HepG2 (cell line): Measurements from ENCODE around the gene ATP1A2. TPM values are rescaled to one million over a fixed set of nuclear protein-coding genes. Genes with fewer than 3 reads are reported as not detected.

Source experiments
- ATAC-seq: fragments of 200-7000 bp; cut with Tn5 transposase; 3 replicates; pipeline ENCODE4 v1.9.1; 2020; ENCODE audit warnings: mild to moderate bottlenecking, moderate library complexity
- BruUV-seq: library from RNA; stranded (reverse); fragments of 400-500 nt; replicated peaks from 2 replicates; lab custom pipeline; 2021; lab: Mats Ljungman, UMichigan
- CTCF ChIA-PET: fragments of 300-600 bp; formaldehyde crosslinking; extraction: SDS; loops from one replicate; lab custom pipeline; 2021; ENCODE audit warnings: low total read pairs, inconsistent platforms, low intra/inter-chr PET ratio; lab: Yijun Ruan, JAX
- POLR2A ChIA-PET: fragments of 350-600 bp; sonication (Branson Sonifier 250); formaldehyde crosslinking; loops from one replicate; lab custom pipeline; 2020; ENCODE audit warnings: antibody characterized with exemption, inconsistent platforms; lab: Yijun Ruan, JAX
- DNase-seq: peaks from one replicate; pipeline ENCODE4 v3.0.0-alpha.2; 2015; ENCODE audit warnings: low spot score
- FAIRE-seq: peaks from 3 replicates; lab custom pipeline; 2011; peaks lifted over from hg19 to GRCh38; lab: Jason Lieb, UNC
- H2AFZ ChIP-seq: one replicate; pipeline ENCODE4 v1.6.1; 2011; ENCODE audit warnings: low read length, inconsistent platforms
- H3K27ac ChIP-seq: fragments of 300-600 bp; 3 replicates; pipeline ENCODE4 v1.8.0; 2011; ENCODE audit warnings: mixed run types, mild to moderate bottlenecking, mixed read lengths, low read length, inconsistent platforms; ENCODE audit not compliant: insufficient read depth; ENCODE audit errors: extremely low read length
- H3K27me3 ChIP-seq, 2 experiments: fragments of 200-600 bp in 1 of 2; 2 replicates in 1 of 2; 3 replicates in 1 of 2; pipeline versions ENCODE4 v1.6.0 to v1.8.0; 2011; ENCODE audit warnings: low read length in 2 of 2, mild to moderate bottlenecking in 2 of 2, moderate library complexity in 2 of 2, inconsistent platforms in 1 of 2; ENCODE audit not compliant: insufficient read depth in 2 of 2, control insufficient read depth in 1 of 2
- H3K36me3 ChIP-seq, 2 experiments: fragments of 200-600 bp in 1 of 2; replicated peaks in 1 of 2; 2 replicates in 1 of 2; 3 replicates in 1 of 2; pipeline versions ENCODE4 v1.5.1 to v1.8.0; 2011; ENCODE audit warnings: low read length in 2 of 2, inconsistent platforms in 1 of 2; ENCODE audit not compliant: insufficient read depth in 2 of 2, control insufficient read depth in 1 of 2
- H3K4me1 ChIP-seq: 2 replicates; pipeline ENCODE4 v1.5.1; 2012; ENCODE audit warnings: low read length, inconsistent platforms; ENCODE audit not compliant: insufficient read depth
- H3K4me2 ChIP-seq: 2 replicates; pipeline ENCODE4 v1.6.0; 2011; ENCODE audit warnings: low read depth, low read length, inconsistent platforms
- H3K4me3 ChIP-seq, 3 experiments: fragments of 200-600 bp in 1 of 3; sonication (generic), shearing (Covaris generic) in 1 of 3; replicated peaks in 1 of 3; 2 replicates each; pipeline ENCODE4 v1.5.1; 2011 to 2016; ENCODE audit warnings: low read length in 3 of 3, inconsistent platforms in 2 of 3, low read depth in 2 of 3, mild to moderate bottlenecking in 2 of 3, control low read depth in 1 of 3, mixed read lengths in 1 of 3; ENCODE audit not compliant: insufficient read depth in 1 of 3
- H3K79me2 ChIP-seq: one replicate; pipeline ENCODE4 v1.6.1; 2011; ENCODE audit warnings: low read length, inconsistent platforms; ENCODE audit not compliant: insufficient read depth
- H3K9ac ChIP-seq: 2 replicates; pipeline ENCODE4 v1.6.0; 2011; ENCODE audit warnings: mild to moderate bottlenecking, low read depth, low read length, inconsistent platforms; ENCODE audit not compliant: insufficient read depth
- H3K9me3 ChIP-seq: 2 replicates; pipeline ENCODE4 v1.5.1; 2012; ENCODE audit warnings: mild to moderate bottlenecking, low read length
- H4K20me1 ChIP-seq: 2 replicates; pipeline ENCODE4 v1.6.0; 2011; ENCODE audit warnings: inconsistent platforms, mild to moderate bottlenecking, low read length, moderate library complexity; ENCODE audit not compliant: insufficient read depth
- CEBPB ChIP-seq: IDR thresholded peaks from 2 replicates; pipeline ENCODE4 v1.6.1; 2011; ENCODE audit warnings: low read depth, low read length, improper control_type of control experiment, borderline replicate concordance
- CEBPG ChIP-seq: IDR thresholded peaks from 2 replicates; pipeline ENCODE4 v1.6.1; 2016
- HCFC1 ChIP-seq: fragments of 150-350 bp; IDR thresholded peaks from 2 replicates; pipeline ENCODE4 v1.6.1; 2014; ENCODE audit warnings: low read depth, low read length
- ONECUT2 ChIP-seq: sonication (generic); formaldehyde crosslinking; IDR thresholded peaks from 2 replicates; pipeline ENCODE4 v1.4.0; 2020; ENCODE audit warnings: missing genetic modification reagents
- PATZ1 ChIP-seq: sonication (generic); formaldehyde crosslinking; IDR thresholded peaks from 2 replicates; pipeline ENCODE4 v1.4.0; 2020; ENCODE audit warnings: missing genetic modification reagents
- ZBED4 ChIP-seq: sonication (generic); formaldehyde crosslinking; IDR thresholded peaks from 2 replicates; pipeline ENCODE4 v1.4.0; 2020; ENCODE audit warnings: missing genetic modification reagents, borderline replicate concordance
- ZMYM3 ChIP-seq: sonication (generic); formaldehyde crosslinking; IDR thresholded peaks from 2 replicates; pipeline ENCODE4 v1.5.1; 2020; ENCODE audit warnings: mild to moderate bottlenecking, missing genetic modification reagents
- ZNF143 ChIP-seq: sonication (generic); formaldehyde crosslinking; IDR thresholded peaks from 2 replicates; pipeline ENCODE4 v1.4.0; 2020; ENCODE audit warnings: missing genetic modification reagents
- WGBS: methylation state at CpG from one replicate; pipeline ENCODE4 v1.1.6; 2017; ENCODE audit warnings: low lambda C conversion rate; 5-methylcytosine and 5-hydroxymethylcytosine counted together
- in situ Hi-C: cut with HindIII; loops from 2 replicates; pipeline ENCODE4 v1.10.0; 2017; ENCODE audit warnings: low pct_unique_long_range_greater_than_20kb; ENCODE audit not compliant: extremely low pct_ligation_motif_present
- intact Hi-C: fragments of 100-400 bp; cut with micrococcal nuclease; formaldehyde crosslinking; loops from one replicate; pipeline ENCODE4 v1.10.0; 2022; ENCODE audit not compliant: unreplicated experiment
- polyA plus RNA-seq, 8 experiments: library from polyadenylated mRNA; depleted of rRNA in 3 of 8; stranded (reverse) in 7 of 8; unstranded in 1 of 8; fragments of >200 nt; fragmentation: Illumina TruSeq in 4 of 8; extraction: Trizol in 4 of 8; gene quantifications; 2 replicates each; pipeline versions ENCODE4 v1.2.1 to v1.2.3, GENCODE V29; 2011 to 2016; ENCODE audit warnings: low read depth in 4 of 8, missing spikeins in 1 of 8, mixed read lengths in 1 of 8; ENCODE audit not compliant: insufficient read depth in 1 of 8
- total RNA-seq, 5 experiments: library from RNA; depleted of rRNA; stranded (reverse); fragments of >200 nt; fragmentation: Illumina TruSeq; extraction: Trizol; gene quantifications; 2 replicates each; pipeline ENCODE4 v1.2.3, GENCODE V29; 2016; ENCODE audit warnings: low read depth in 1 of 5
- TF ChIP-seq, protein P1 (sequence below): sonication (generic); formaldehyde crosslinking; IDR thresholded peaks from 2 replicates; pipeline ENCODE4 v1.8.0; 2023; ENCODE audit warnings: mild to moderate bottlenecking, missing genetic modification reagents
- TF ChIP-seq, protein P2 (sequence below): sonication (generic); formaldehyde crosslinking; IDR thresholded peaks from 2 replicates; pipeline ENCODE4 v1.4.0; 2020; ENCODE audit warnings: missing genetic modification reagents, borderline replicate concordance

ATP1A2 gene
- total and polyA plus RNA-seq, 2 of the 13 experiments (the other 11 are each of a cell fraction or from before 2014, with no cell fraction given): 0.16 TPM; not detected in 1

DNA sequence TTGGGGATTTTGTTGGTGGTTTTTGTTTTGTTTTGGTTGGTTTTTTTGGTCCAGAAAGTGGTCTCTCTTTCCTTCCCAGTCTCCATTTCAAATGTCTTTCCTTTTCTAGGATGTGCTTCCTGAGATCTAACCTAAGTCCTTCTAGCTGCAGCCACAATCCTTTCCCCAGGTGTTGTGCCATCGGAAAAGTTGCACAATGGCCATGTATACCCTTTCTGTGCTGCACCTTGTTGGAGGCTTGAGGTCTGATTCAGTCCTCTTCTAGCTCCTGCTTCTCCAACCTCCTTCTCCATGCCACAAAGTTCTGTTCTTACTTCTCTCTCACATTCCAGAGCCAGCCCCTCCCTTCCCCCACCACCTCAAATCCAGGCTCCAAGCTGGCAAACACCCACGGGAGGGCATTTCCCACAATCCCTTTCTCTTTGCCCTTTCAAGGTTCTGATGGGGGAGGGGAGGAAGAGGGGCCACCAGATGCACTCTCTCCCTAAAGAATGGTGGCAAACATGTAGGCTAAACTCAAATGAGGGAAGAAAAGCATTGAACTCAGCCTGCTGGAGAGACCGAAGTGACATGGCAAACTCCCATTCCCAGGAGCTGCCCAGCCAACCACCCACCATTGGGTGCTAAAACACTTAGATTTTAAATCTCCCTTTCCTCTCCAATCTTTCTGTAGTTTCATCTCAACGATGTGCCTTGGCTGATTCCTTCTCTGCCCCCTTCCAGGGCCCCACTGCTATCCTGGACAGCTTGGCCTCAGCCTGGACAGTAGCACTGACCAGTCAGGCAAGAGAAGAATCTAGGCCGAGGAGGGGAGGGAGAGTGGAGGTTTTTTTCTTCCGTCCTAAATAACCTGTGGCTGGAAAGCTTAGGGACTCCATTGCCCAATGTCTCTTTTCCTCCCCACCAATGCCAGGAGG is 48.5 kb upstream of the ATP1A2 start:
- BruUV-seq: TSS peak; percentile 27
- Histone ChIP-seq H4K20me1 (no peaks in the 10 kb centered on the region), H3K27me3 (no peaks in the 10 kb centered on the region; a peak in 1 of 5 replicates), H3K27ac (no peak overlapping the region), H3K4me1 (peaks cover 90% of the 10 kb centered on the region), H3K9ac (no peak overlapping the region), H2AFZ (no peak overlapping the region), H3K4me3 (no peak overlapping the region), H3K36me3 (no peaks in the 10 kb centered on the region; a peak in 1 of 5 replicates), H3K9me3 (no peaks in the 10 kb centered on the region), H3K4me2 (peak overlapping the region; percentile 45), H3K79me2 (peaks cover 3% of the 10 kb centered on the region)
- intact Hi-C loops: no loop called here
- FAIRE-seq (no peak), DNase-seq (no peak), ATAC-seq (no peak)
- in situ Hi-C loops: no loop called here
- WGBS: 53% methylated on average over 6 of the region's 6 CpGs
- ChIA-PET POLR2A (interaction anchor here (0.8 to 3.4 kb wide), 5 partner anchors 9 to 21 kb away, joined by 3 to 25 read pairs (median 4); no protein-coding TSS in a partner anchor), CTCF (no interaction called here)
- TF ChIP-seq PATZ1 (CRISPR knock-in tag) (0 out of 2 replicates have a peak, but pooled peaks have one; percentile 34), ONECUT2 (CRISPR knock-in tag) (no peak), ZMYM3 (0 out of 2 replicates have a peak, but pooled peaks have one; percentile 16), CEBPG (CRISPR knock-in tag) (0 out of 2 replicates have a peak, but pooled peaks have one; percentile 13), HCFC1 (no peak), ZNF143 (CRISPR knock-in tag) (peak; percentile 71), CEBPB (peak; percentile 80), ZBED4 (CRISPR knock-in tag) (no peak)
- TF ChIP-seq, protein P1, sequence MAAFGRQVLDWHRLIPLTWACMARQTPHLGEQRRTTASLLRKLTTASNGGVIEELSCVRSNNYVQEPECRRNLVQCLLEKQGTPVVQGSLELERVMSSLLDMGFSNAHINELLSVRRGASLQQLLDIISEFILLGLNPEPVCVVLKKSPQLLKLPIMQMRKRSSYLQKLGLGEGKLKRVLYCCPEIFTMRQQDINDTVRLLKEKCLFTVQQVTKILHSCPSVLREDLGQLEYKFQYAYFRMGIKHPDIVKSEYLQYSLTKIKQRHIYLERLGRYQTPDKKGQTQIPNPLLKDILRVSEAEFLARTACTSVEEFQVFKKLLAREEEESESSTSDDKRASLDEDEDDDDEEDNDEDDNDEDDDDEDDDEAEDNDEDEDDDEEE (CRISPR knock-in tag): no peak
- TF ChIP-seq, protein P2, sequence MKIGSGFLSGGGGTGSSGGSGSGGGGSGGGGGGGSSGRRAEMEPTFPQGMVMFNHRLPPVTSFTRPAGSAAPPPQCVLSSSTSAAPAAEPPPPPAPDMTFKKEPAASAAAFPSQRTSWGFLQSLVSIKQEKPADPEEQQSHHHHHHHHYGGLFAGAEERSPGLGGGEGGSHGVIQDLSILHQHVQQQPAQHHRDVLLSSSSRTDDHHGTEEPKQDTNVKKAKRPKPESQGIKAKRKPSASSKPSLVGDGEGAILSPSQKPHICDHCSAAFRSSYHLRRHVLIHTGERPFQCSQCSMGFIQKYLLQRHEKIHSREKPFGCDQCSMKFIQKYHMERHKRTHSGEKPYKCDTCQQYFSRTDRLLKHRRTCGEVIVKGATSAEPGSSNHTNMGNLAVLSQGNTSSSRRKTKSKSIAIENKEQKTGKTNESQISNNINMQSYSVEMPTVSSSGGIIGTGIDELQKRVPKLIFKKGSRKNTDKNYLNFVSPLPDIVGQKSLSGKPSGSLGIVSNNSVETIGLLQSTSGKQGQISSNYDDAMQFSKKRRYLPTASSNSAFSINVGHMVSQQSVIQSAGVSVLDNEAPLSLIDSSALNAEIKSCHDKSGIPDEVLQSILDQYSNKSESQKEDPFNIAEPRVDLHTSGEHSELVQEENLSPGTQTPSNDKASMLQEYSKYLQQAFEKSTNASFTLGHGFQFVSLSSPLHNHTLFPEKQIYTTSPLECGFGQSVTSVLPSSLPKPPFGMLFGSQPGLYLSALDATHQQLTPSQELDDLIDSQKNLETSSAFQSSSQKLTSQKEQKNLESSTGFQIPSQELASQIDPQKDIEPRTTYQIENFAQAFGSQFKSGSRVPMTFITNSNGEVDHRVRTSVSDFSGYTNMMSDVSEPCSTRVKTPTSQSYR: peak; percentile 84
